Inferior parietal cortex (tissue), 1 donor: ENCODE measurements around the gene TWF2.

ENCODE experiments used
- DNase-seq: peaks from one replicate; pipeline ENCODE4 v3.0.0-alpha.2; 2016; ENCODE audit errors: extremely low spot score

TWF2 gene

GRCh38 chr3:52222319-52223221, 16.4 kb downstream of the TWF2 start:
- no peak for DNase-seq

DNA sequence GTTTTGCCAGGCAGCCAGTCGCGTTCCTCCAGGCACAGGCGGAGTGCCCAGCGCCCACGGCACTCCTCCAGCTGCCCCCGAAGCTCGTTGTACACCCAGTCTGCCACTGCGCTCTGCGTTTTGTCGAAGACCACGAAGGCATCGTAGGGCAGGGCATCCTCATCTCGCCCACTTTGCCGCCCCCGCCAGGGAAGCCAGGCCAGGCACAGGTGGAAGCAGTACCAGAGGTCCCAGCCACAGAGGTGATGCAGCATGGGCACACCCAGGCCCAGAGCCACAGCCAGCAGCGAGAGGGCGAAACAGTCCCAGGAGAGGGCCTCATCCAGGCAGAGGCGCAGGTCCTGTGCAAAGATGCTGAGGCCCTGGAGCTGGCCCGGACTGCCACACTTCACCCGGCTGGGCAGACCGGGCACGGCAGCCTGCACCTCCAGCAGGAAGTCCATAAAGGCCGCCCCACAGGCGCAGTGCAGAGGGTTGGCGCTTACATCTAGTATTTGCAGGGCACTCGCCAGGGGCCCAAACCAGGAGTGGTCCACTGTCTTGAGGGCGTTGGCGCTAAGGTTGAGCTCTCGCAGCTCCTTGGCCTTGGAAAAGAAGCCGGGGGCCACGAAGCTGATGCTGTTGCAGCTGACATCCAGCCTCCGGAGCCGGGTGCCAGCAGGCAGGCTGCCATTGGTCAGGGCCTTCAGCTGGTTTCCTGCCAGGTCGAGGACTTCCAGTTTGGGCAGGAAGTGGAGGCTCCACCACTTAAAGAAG, 17.2 kb downstream of the TWF2 start:
- DNase-seq = no peak

- DNase-seq = no peak
Observed at GRCh38 chr3:52221141-52221562, 17.8 kb downstream of the TWF2 start.

GRCh38 chr3:52220380-52221026, 18.5 kb downstream of the TWF2 start:
- DNase-seq = peak; percentile 82

DNA sequence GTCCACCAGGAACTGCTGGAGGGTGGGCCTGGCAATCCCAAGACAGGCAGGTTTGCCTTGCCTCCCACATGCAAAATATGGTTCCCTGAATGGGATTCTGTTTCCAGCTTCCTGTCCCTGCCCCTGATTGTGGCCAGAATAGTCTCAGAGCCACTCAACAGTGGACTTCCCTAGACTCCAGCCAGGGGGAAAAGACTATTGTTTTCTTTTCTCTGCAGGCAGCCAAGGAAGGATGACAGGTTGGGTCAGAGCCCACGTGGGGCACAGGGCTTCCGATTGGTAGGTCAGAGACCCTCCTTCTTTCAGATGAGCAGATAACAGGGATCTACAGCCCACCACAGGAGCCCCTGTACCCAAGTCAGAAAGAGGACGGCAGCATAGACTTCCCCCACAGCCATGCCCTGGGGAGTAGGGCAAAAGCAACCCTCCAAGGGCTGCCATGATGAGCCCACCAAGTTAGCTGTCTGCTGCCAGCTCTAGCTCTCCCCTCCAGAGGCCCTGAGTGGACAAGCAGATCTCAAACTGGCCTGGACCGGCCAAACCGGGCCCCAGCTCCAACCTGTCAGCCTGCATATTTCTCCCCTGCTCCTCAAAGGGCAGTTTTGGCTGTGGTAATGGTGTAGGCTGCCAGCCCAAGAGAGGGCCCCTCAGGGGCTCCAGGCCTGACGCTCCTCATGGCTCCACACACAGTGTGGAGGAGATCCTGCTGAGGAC, 19.9 kb downstream of the TWF2 start:
- DNase-seq = no peak

DNA sequence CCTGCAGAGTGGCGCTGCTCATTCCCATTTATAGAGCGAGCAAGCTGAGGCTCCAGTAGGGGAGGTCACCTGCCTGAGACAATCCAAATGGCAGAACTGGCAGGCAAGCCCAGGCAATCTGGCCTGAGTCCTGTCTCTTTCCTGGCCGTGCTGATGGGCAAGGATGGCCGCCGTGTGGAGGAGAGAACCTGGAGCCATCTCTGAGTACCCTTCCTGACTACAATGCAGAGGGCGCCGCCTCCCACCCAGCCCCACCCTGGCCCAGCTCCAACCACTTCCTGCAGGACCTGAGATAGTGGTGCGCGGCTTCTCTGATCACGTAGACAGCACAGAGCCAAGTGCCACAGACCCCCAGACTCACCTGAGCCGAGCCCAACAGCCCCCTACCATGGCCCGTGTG, 20.5 kb downstream of the TWF2 start:
- no peak for DNase-seq

DNA sequence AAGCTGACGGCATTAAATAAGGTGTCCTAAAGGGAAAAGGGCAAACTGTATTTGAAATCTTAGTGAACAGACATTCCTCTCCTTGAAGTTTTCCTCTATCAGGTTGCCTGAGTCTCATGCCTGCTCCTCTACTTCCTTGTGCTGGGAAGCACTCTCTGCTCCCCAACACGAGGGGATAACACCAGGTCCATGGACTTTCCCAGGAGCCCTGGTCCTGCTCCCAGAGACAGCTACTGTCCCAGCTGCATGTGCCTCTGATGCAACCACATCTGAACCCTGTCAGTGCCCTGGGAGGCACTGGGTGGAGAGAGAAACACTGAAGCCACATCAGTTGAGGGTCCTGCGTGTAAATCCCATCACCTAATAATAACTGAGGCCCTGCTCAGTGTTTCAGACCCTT, 20.9 kb downstream of the TWF2 start:
- DNase-seq = no peak

DNA sequence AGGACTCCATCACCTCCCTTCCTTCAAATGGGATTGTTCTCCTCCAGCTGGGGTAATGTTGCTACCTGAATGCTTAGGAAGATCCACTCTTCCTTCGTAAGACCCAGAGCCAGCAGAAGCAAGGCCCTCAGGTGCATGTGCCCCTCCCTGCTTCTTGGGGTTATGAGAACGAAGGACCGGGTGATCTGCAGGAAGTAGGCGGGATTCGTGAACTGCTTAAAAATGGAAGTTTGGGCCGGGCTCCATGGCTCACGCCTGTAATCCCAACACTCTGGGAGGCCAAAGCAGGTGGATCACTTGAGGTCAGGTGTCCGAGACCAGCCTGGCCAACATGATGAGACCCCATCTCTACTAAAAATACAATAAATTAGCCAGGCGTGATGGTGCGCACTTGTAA, 21.6 kb downstream of the TWF2 start:
- no peak for DNase-seq

DNA sequence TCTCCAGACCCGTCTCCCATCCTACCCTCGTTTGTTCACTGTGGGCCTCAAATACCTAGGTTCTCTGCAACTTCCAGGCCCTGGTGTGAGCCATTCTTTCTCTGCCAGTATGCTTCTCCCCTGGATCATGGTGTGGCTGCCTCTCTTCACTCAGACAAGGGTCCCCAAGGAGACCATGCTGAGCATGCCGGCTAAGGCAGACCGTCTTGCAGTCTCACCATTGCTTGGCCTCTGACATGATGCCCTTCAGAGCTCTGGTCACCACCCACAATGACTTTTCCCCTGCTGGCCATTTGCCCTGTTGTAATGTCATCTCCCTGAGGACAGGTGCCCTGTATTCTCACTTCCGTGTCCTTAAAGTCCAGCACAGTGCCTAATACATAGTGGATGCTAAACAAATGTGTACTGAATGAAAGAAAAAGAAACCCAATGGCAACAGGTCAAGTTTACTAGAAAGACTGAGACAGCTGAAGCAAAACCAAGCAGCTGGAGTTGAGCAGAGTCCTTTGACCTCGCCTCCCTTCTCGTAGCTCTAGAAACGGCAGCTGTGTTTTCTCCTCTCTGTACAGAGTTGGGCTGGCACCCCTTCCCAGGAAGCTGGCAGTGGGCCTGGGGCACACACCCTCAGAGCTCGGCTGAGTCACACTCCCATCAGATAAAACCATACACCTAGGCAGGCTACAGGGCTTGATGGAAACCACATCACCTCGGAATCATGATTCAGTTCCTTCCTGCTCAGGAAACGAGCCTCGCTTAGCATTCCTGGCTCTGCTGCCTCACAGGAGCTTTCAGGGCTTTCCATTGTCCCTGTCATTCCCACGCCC, 22.2 kb downstream of the TWF2 start:
- DNase-seq = no peak

DNA sequence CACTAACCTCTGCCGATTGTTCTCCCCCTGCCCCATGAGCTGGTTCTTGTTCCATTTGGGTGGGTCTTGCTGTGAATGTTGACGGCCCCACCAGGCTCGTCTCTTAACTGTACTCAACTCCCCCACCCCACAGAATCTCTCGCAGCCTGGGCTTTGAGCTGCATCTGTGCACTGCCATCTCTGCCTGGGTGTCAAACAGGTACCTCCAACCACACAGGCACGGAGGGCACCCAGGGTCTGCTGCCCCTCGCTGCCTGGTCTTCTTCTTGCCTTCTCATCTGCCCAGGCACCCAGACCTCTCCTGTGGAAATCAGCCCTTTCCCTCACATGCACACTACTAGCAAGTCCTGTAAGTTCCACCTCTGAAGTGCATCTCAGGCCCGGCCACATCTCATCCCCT, 23.6 kb downstream of the TWF2 start:
- no peak for DNase-seq

- DNase-seq = no peak
Observed at GRCh38 chr3:52213901-52214300, 25.1 kb downstream of the TWF2 start.

DNA sequence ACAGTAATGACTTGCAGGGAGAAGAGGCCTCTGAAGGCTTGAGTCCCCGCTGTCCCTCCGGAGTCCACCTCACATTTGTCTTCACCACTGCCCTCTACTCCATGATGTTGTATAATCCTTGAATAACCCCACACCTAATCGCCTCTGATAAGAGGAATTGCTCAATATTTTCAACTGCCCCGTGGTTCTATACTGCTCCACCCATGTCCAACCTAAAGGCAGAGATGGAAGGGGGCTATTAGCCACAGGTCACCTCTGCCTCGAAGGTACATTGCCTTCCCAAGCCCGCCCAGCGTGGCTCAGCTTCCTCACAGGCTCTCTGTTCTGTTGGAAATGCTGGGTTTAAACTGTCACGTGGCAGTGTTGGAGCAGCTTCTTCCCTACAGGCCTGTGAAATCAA, 26.0 kb downstream of the TWF2 start:
- no peak for DNase-seq

DNA sequence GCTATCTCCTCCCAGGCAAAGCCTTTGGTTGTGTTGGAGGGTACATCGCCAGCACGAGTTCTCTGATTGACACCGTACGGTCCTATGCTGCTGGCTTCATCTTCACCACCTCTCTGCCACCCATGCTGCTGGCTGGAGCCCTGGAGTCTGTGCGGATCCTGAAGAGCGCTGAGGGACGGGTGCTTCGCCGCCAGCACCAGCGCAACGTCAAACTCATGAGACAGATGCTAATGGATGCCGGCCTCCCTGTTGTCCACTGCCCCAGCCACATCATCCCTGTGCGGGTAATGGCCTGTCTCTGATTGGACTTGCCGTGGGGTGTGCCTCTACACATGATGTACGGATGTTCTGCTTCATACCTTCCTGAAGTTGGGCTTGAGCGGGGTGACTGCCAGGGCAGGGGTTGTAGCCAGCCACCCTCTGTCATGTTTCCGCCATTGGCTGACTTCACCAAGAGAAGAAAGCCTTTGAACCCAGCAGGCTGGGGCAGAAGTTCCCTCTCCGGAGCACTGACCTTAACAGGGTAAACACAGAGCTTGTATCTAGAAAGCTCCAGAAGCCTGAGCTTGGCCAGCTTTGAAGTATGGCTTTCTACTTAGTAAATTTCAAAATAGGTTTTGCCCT, 27.6 kb downstream of the TWF2 start:
- DNase-seq = no peak

GRCh38 chr3:52210550-52211046, 28.4 kb downstream of the TWF2 start:
- no peak for DNase-seq

GRCh38 chr3:52210037-52210436, 28.9 kb downstream of the TWF2 start:
- no peak for DNase-seq

DNA sequence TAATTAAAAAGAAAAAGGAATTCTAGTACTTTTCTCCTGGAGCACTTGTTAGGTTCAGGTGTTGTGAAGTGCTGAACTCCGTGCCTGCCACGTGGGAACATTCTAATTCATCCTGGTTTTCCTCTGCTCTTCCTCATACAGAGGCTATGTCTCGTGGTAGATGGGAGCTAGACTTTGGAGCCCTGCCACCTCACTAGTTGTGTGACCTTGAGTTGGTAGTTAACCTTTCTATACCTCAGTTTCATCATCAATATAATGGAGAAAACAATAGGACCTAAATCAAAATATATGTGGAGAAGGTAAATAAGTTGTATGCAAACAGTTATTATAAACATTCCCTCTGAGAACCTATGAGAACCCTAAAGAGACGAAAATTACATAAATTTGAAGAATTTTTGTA, 30.4 kb downstream of the TWF2 start:
- DNase-seq = no peak

GRCh38 chr3:52205727-52206372, 33.1 kb downstream of the TWF2 start:
- no peak for DNase-seq

GRCh38 chr3:52204337-52205073, 34.5 kb downstream of the TWF2 start:
- no peak for DNase-seq

DNA sequence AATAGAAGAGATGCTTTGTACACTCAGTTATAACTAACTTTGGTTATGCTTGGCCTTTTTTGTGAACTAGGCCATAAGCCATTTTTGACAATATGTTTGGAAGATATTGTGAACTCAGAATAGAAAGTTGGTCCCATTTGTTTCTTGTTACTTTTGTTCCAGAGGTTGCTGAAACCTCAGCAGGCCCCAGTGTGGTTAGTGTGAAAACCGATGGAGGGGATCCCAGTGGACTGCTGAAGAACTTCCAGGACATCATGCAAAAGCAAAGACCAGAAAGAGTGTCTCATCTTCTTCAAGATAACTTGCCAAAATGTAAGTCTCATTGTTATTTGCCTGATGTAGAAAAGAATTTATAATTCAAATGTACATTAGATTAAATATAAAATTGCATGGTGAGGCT, 35.3 kb downstream of the TWF2 start:
- DNase-seq = no peak
